Suprapubic skin (tissue), 4 donors: ENCODE results near the gene REEP3. TPM values are rescaled to one million over a fixed set of nuclear protein-coding genes. Genes with fewer than 3 reads are reported as not detected.

Experiments
- DNase-seq, 2 donors: peaks; one replicate each; pipeline ENCODE4 v3.0.0-alpha.2; 2019; ENCODE audit warnings: low spot score in 2 of 2
- H3K27ac ChIP-seq: fragments of 200-600 bp; sonication (generic); one replicate; pipeline ENCODE4 v1.5.1; 2019
- H3K27me3 ChIP-seq: fragments of 200-600 bp; sonication (generic); one replicate; pipeline ENCODE4 v1.5.1; 2019
- H3K36me3 ChIP-seq: fragments of 200-600 bp; sonication (generic); one replicate; pipeline ENCODE4 v1.5.1; 2019
- H3K4me1 ChIP-seq: fragments of 200-600 bp; sonication (generic); one replicate; pipeline ENCODE4 v1.5.1; 2019
- H3K4me3 ChIP-seq: fragments of 200-600 bp; sonication (generic); one replicate; pipeline ENCODE4 v1.5.1; 2019; ENCODE audit warnings: mild to moderate bottlenecking
- H3K9me3 ChIP-seq: fragments of 200-600 bp; sonication (generic); one replicate; pipeline ENCODE4 v1.5.1; 2019
- EP300 ChIP-seq: sonication (generic); formaldehyde crosslinking; IDR thresholded peaks from one replicate; pipeline ENCODE4 v1.6.1; 2017; ENCODE audit warnings: antibody characterized with exemption
- POLR2A ChIP-seq, 2 donors: fragments of 450-650 bp; IDR thresholded peaks; one replicate each; pipeline ENCODE4 v1.6.1; 2017; ENCODE audit warnings: antibody characterized with exemption in 2 of 2, mild to moderate bottlenecking in 2 of 2, moderate library complexity in 2 of 2
- POLR2AphosphoS5 ChIP-seq, 3 donors: sonication (generic); formaldehyde crosslinking; IDR thresholded peaks; one replicate each; pipeline ENCODE4 v1.6.1; 2017; ENCODE audit warnings: antibody characterized with exemption in 3 of 3
- WGBS: methylation state at CpG from one replicate; pipeline ENCODE4 v1.1.5; 2018; 5-methylcytosine and 5-hydroxymethylcytosine counted together
- total RNA-seq, 4 donors: library from RNA; depleted of rRNA; stranded (reverse); fragments of >200 nt; gene quantifications; one replicate each; pipeline ENCODE4 v1.1.0, GENCODE V29; 2016
- TF ChIP-seq, protein P1 (sequence below), 2 donors: fragments of 200-600 bp in 1 of 2; fragments of 450-650 bp in 1 of 2; sonication (generic) in 1 of 2; IDR thresholded peaks; one replicate each; pipeline ENCODE4 v1.5.1; 2016 to 2019; ENCODE audit warnings: antibody characterized with exemption in 2 of 2, mild to moderate bottlenecking in 1 of 2, moderate library complexity in 1 of 2

REEP3 gene
- total RNA-seq, 4 donors from 2014 or later = 29.0 to 79.2 (median 31.1) TPM

DNA sequence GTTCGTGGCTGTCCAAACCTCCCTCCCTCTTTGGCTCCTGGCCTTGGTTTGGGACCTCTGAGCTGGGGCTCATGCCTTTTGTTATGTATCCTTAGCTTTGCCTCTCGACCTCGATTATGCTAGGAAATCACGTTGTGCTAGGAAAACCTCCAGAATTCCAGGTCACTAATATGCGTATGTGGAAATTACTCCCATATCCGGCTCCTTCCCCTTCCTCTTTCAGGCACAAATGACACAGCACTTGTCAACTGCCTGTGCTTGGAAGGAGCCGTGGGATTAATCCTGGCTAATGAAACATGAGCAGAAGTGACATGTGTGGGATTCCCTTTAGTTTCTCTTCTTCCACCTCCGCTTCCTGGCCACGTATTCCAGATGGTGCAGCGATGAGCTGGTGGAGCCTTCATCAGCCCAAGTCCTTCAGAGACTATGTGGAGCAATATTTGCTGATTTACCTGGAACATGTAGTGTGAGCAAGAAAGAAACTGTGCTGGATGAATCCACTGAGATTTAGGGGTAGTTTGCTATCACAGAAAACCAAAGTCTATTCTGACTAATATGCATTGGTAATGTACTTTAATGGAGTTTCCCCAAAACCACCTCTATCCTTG is 149.2 kb downstream of the REEP3 start:
- Histone ChIP-seq H3K27me3 (no peaks in the 10 kb centered on the region), H3K27ac (peak overlapping the region; percentile 34), H3K4me1 (peaks cover 30% of the 10 kb centered on the region), H3K9me3 (no peaks in the 10 kb centered on the region), H3K36me3 (no peaks in the 10 kb centered on the region), H3K4me3 (no peak overlapping the region)
- 55% methylated on average over 10 of the region's 10 CpGs for WGBS
- no peak for DNase-seq
- TF ChIP-seq EP300 (peak; percentile 35), POLR2A (IDR thresholded peaks at IDR 0.05) (no peak), POLR2AphosphoS5 (IDR thresholded peaks at IDR 0.05) (peak in 1 of 3 donors; percentile 22)
- TF ChIP-seq, protein P1, sequence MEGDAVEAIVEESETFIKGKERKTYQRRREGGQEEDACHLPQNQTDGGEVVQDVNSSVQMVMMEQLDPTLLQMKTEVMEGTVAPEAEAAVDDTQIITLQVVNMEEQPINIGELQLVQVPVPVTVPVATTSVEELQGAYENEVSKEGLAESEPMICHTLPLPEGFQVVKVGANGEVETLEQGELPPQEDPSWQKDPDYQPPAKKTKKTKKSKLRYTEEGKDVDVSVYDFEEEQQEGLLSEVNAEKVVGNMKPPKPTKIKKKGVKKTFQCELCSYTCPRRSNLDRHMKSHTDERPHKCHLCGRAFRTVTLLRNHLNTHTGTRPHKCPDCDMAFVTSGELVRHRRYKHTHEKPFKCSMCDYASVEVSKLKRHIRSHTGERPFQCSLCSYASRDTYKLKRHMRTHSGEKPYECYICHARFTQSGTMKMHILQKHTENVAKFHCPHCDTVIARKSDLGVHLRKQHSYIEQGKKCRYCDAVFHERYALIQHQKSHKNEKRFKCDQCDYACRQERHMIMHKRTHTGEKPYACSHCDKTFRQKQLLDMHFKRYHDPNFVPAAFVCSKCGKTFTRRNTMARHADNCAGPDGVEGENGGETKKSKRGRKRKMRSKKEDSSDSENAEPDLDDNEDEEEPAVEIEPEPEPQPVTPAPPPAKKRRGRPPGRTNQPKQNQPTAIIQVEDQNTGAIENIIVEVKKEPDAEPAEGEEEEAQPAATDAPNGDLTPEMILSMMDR (IDR thresholded peaks at IDR 0.05) = no peak

DNA sequence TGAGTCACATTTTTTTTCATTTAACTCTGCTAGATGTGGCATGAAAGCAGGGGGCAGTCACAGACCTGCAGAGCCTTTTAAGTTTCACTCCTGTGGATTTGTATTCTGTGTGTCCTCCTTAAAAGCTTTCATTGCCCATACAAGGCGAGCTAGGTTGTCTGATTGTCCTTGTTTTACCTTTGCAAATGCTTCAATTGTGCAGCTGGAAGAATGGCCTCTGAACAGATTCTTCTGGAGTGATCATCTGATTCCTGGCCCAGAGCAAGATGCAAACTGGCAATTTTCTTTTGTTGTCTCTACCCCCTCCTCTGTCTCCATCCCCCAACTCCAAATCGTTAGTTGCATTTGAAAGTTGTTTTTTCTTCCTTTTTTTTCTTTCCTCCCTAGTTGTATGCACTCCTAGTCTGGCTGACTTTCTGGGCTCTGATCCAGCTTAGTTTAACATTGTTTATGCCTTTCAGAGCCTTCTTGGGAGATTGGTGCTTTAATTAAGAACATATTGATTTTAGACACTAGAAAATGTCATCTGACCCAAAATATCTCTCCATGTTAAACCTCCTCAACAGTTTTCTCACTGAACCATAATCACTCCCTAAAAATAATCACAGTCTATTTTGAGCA is 150.2 kb downstream of the REEP3 start:
- no peak for DNase-seq
- Histone ChIP-seq H3K27ac (peak overlapping the region; percentile 10), H3K9me3 (no peaks in the 10 kb centered on the region), H3K4me3 (no peak overlapping the region), H3K36me3 (no peaks in the 10 kb centered on the region), H3K27me3 (no peaks in the 10 kb centered on the region), H3K4me1 (peaks cover 30% of the 10 kb centered on the region)
- WGBS = 40% methylated on average over 2 of the region's 2 CpGs
- TF ChIP-seq POLR2A (IDR thresholded peaks at IDR 0.05) (no peak), EP300 (no peak), POLR2AphosphoS5 (IDR thresholded peaks at IDR 0.05) (no peak)
- TF ChIP-seq, protein P1 (IDR thresholded peaks at IDR 0.05) = no peak

DNA sequence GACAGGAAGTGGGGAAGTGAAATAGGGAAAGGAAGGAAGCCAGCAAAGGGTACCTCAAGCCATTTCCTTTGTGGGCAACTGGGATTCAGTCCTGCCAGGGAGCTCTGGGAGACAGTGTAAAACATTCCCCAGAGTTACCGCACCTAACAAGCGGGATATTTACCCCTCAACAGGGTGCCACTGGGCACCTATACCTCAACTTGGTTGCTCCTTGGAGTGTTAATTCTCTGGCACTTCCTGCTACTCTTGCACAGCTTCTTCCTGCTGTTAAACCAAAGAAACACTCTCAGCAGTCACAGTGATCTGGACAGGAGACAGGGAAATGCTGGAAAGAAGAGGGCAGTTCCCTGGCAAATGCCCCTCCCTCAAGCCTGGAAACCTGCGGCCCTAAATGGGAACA is 151.3 kb downstream of the REEP3 start:
- Histone ChIP-seq H3K27ac (no peak overlapping the region), H3K27me3 (no peaks in the 10 kb centered on the region), H3K9me3 (no peaks in the 10 kb centered on the region), H3K4me3 (no peak overlapping the region), H3K4me1 (peaks cover 30% of the 10 kb centered on the region), H3K36me3 (no peaks in the 10 kb centered on the region)
- TF ChIP-seq, protein P1 (IDR thresholded peaks at IDR 0.05) = no peak
- TF ChIP-seq POLR2A (IDR thresholded peaks at IDR 0.05) (no peak), POLR2AphosphoS5 (IDR thresholded peaks at IDR 0.05) (no peak), EP300 (no peak)
- no peak for DNase-seq
- 80% methylated on average over 3 of the region's 3 CpGs for WGBS

DNA sequence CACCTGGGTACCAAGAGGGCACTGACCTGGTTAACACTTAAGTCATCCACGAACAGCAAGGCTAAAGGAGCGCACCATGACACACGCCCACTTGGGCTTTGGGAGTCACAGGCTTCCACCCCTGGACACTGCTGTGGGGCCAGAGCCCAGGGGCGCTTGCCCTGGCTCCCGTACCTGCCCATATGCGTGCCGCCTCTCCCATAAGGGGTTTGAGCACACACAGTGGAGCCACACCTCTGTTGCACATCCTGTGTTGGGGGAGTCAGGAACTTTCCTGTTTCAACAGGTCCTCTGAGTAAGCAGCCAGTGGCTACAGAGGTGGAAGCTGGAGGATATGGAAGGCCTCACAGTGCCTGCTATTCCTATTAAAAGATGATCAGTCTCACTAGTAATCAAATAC is 152.0 kb downstream of the REEP3 start:
- H3K27ac ChIP-seq = no peak overlapping the region
- no peak for DNase-seq

GRCh38 chr10:63673846-63674245 is 152.6 kb downstream of the REEP3 start:
- Histone ChIP-seq H3K36me3 (no peaks in the 10 kb centered on the region), H3K4me3 (no peak overlapping the region), H3K27ac (no peak overlapping the region), H3K27me3 (no peaks in the 10 kb centered on the region), H3K9me3 (no peaks in the 10 kb centered on the region), H3K4me1 (peaks cover 30% of the 10 kb centered on the region)
- DNase-seq = no peak
- TF ChIP-seq, protein P1 (IDR thresholded peaks at IDR 0.05) = no peak
- TF ChIP-seq POLR2A (IDR thresholded peaks at IDR 0.05) (no peak), POLR2AphosphoS5 (IDR thresholded peaks at IDR 0.05) (no peak), EP300 (no peak)

More for the DNA sequence above, 152.0 kb downstream of the REEP3 start:
- TF ChIP-seq POLR2A (IDR thresholded peaks at IDR 0.05) = no peak
- no peak for TF ChIP-seq POLR2AphosphoS5 (IDR thresholded peaks at IDR 0.05)
- TF ChIP-seq, protein P1 (IDR thresholded peaks at IDR 0.05) = no peak
- no peak for TF ChIP-seq EP300
- 73% methylated on average over 7 of the region's 7 CpGs for WGBS
- Histone ChIP-seq H3K4me3 (no peak overlapping the region), H3K9me3 (no peaks in the 10 kb centered on the region), H3K36me3 (no peaks in the 10 kb centered on the region), H3K4me1 (peaks cover 30% of the 10 kb centered on the region), H3K27me3 (no peaks in the 10 kb centered on the region)
